ENCODE measurements around the gene CHCHD3.

CHCHD3 gene

DNA sequence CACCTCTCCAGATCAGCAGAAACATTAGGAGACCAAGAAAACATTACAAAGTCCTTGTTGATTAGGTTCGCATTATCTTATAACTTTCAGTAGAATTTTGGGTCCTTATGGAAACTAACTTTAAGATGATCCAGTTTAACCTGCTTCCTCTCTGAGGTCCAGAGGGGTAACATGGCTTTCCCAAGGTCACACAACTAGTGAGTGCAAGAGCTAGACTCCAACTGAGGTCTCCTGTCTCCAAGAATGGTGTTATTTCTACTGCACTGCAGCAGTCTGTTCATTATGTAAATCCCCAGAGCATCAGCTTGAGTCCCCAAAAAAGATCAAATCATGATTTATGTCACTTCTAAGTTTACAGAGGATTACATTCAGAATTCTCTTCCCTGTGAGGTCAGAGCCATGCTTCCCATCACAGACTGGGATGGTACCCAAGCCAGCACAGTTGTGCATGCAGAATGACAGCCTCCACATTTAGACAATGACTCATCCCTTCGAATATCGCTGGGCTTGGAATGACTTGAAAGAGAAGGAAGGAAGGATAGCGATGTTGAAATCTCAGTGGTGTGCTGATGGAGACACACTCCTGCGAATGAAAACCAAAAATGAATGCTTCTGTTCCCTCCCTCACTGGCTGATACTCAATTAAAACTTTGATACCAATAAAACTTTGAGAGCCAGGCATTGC lies 342.5 kb downstream of the CHCHD3 start:
- no peak for TF ChIP-seq OSR1 (CRISPR knock-in tag; IDR thresholded peaks at IDR 0.05)
- no peak for TF ChIP-seq TOX (CRISPR knock-in tag; IDR thresholded peaks at IDR 0.05; ENCODE audit: borderline replicate concordance)
- TF ChIP-seq TCF4 (CRISPR knock-in tag; IDR thresholded peaks at IDR 0.05; ENCODE audit: borderline replicate concordance), result no peak
- peak; percentile 32; the same call in 1 of the 2 replicates for TF ChIP-seq ZFP3 (CRISPR knock-in tag; IDR thresholded peaks at IDR 0.05)
- TF ChIP-seq, protein P1, sequence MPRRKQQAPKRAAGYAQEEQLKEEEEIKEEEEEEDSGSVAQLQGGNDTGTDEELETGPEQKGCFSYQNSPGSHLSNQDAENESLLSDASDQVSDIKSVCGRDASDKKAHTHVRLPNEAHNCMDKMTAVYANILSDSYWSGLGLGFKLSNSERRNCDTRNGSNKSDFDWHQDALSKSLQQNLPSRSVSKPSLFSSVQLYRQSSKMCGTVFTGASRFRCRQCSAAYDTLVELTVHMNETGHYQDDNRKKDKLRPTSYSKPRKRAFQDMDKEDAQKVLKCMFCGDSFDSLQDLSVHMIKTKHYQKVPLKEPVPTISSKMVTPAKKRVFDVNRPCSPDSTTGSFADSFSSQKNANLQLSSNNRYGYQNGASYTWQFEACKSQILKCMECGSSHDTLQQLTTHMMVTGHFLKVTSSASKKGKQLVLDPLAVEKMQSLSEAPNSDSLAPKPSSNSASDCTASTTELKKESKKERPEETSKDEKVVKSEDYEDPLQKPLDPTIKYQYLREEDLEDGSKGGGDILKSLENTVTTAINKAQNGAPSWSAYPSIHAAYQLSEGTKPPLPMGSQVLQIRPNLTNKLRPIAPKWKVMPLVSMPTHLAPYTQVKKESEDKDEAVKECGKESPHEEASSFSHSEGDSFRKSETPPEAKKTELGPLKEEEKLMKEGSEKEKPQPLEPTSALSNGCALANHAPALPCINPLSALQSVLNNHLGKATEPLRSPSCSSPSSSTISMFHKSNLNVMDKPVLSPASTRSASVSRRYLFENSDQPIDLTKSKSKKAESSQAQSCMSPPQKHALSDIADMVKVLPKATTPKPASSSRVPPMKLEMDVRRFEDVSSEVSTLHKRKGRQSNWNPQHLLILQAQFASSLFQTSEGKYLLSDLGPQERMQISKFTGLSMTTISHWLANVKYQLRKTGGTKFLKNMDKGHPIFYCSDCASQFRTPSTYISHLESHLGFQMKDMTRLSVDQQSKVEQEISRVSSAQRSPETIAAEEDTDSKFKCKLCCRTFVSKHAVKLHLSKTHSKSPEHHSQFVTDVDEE (CRISPR knock-in tag; IDR thresholded peaks at IDR 0.05), result no peak
- TF ChIP-seq, protein P2, sequence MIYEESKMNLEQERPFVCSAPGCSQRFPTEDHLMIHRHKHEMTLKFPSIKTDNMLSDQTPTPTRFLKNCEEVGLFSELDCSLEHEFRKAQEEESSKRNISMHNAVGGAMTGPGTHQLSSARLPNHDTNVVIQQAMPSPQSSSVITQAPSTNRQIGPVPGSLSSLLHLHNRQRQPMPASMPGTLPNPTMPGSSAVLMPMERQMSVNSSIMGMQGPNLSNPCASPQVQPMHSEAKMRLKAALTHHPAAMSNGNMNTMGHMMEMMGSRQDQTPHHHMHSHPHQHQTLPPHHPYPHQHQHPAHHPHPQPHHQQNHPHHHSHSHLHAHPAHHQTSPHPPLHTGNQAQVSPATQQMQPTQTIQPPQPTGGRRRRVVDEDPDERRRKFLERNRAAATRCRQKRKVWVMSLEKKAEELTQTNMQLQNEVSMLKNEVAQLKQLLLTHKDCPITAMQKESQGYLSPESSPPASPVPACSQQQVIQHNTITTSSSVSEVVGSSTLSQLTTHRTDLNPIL (CRISPR knock-in tag; IDR thresholded peaks at IDR 0.05; ENCODE audit: low read depth), result peak; percentile 24; the same call in 1 of the 2 replicates
- TF ChIP-seq ISL1 (CRISPR knock-in tag; IDR thresholded peaks at IDR 0.05), result peak; percentile 63
- no peak for TF ChIP-seq ZNF565 (CRISPR knock-in tag; conservative IDR thresholded peaks at IDR 0.05; ENCODE audit: low read depth)
- peak; percentile 83 for ATAC-seq

DNA sequence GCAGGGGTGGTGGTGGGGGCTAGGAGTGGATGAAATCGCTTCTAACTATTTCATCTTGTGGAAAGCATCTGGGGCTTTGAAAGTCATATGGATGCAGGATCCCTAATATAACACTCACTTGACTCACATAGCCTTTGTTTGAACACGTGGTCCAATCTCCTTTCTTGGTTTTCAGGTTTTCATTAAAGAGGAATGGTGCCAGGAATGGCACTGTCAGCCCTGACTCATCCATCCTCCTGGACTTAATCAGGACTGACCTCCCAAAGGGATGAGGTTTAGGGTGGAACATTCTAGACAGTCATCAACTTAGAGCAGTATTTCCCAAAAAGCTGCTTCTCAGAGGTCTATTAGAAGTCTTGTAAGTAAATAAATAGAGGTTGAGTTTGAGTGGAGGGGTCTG lies 343.6 kb downstream of the CHCHD3 start:
- ATAC-seq, result peak; percentile 72
- no peak for TF ChIP-seq ZFP30 (CRISPR knock-in tag; IDR thresholded peaks at IDR 0.05)
- peak; percentile 54 for TF ChIP-seq ISL1 (CRISPR knock-in tag; IDR thresholded peaks at IDR 0.05)

DNA sequence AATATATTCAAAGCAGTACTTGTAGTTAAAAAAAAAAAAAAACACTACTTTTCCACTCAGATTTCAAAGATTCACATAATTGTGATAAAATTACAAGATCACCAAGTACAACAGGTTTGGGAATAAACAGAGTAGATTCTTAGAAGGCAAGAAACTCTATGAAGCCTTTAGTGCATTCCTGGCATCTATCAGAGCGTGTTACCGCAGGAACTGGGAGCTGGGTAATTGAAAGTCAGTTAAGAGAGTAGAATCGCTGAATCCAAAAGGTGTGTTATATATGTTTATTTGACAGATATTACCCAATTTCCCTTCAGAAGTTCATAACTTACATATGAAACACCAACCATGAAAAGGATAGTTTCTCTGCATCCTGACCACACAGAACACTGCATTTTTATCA lies 346.4 kb downstream of the CHCHD3 start:
- no peak for ATAC-seq
- TF ChIP-seq, protein P1 (CRISPR knock-in tag; IDR thresholded peaks at IDR 0.05), result no peak
- TF ChIP-seq ESRRG (CRISPR knock-in tag; IDR thresholded peaks at IDR 0.05), result no peak
- no peak for TF ChIP-seq ZNF70 (CRISPR knock-in tag; IDR thresholded peaks at IDR 0.05)

Measured in SK-N-SH treated with all-trans-retinoic acid at 6 μM for 48 hours (cell line).